G401 (cell line): Measurements from ENCODE around the gene PCSK6. TPM values are rescaled to one million over a fixed set of nuclear protein-coding genes. Genes with fewer than 3 reads are reported as not detected.

ENCODE experiments used
- DNase-seq: peaks from one replicate; pipeline ENCODE4 v3.0.0-alpha.2; 2015; ENCODE audit warnings: low spot score
- in situ Hi-C: cut with HindIII; loops from 2 replicates; pipeline ENCODE4 v1.10.0; 2016; ENCODE audit warnings: low sequenced_read_pairs, mixed read lengths
- total RNA-seq: library from RNA; depleted of rRNA; stranded (reverse); fragments of >200 nt; shearing (Covaris generic); gene quantifications from 2 replicates; pipeline ENCODE4 v1.2.3, GENCODE V29; 2014; rRNA removed

PCSK6 gene
- total RNA-seq, 1 experiment from 2014 or later, result 0.37 TPM

GRCh38 chr15:101258238-101259144 lies 231.0 kb downstream of the PCSK6 start:
- peak; percentile 79 for DNase-seq
- in situ Hi-C loops, result no loop called here

- in situ Hi-C loops, result no loop called here
- no peak for DNase-seq
Measured at GRCh38 chr15:101256757-101257156, 232.8 kb downstream of the PCSK6 start.

GRCh38 chr15:101255615-101256241 lies 233.8 kb downstream of the PCSK6 start:
- no peak for DNase-seq
- in situ Hi-C loops, result no loop called here

GRCh38 chr15:101255051-101255395 lies 234.5 kb downstream of the PCSK6 start:
- in situ Hi-C loops, result no loop called here
- DNase-seq, result no peak

GRCh38 chr15:101254157-101255050 lies 235.1 kb downstream of the PCSK6 start:
- in situ Hi-C loops, result no loop called here

More at GRCh38 chr15:101254157-101255050, 235.1 kb downstream of the PCSK6 start:
- DNase-seq, result no peak

Other genes with a start within 250 kb of the PCSK6 start
- 9.5 and 11.0 TPM in 2 replicates for gene CHSY1, start 237.7 kb downstream of the PCSK6 start, total RNA-seq
- 61.7 and 62.5 TPM in 2 replicates for gene SELENOS, start 212.2 kb downstream of the PCSK6 start, total RNA-seq
- 74.6 and 106 TPM in 2 replicates for gene SNRPA1, start 194.5 kb downstream of the PCSK6 start, total RNA-seq
- 21.9 and 32.2 TPM in 2 replicates for gene TM2D3, start 162.7 kb upstream of the PCSK6 start, total RNA-seq
- 13.2 and 15.5 TPM in 2 replicates for gene TARS3, start 234.8 kb upstream of the PCSK6 start, total RNA-seq